Spinal cord (tissue), 10 donors: ENCODE results near the gene LRRC18. TPM values are rescaled to one million over a fixed set of nuclear protein-coding genes. Genes with fewer than 3 reads are reported as not detected.

Experiments used
- DNase-seq, 6 donors: peaks; one replicate each; pipeline versions ENCODE4 v3.0.0 to v3.0.0-alpha.2; 2013 to 2015; ENCODE audit warnings: low spot score in 6 of 6, low read depth in 4 of 6
- H3K27ac ChIP-seq: one replicate; pipeline ENCODE4 v1.5.1; 2013; ENCODE audit warnings: low read depth, low read length, control low read depth
- H3K27me3 ChIP-seq: one replicate; pipeline ENCODE4 v1.6.1; 2013; ENCODE audit warnings: low read length; ENCODE audit not compliant: control insufficient read depth, insufficient read depth
- H3K36me3 ChIP-seq: one replicate; pipeline ENCODE4 v1.6.1; 2013; ENCODE audit warnings: low read length; ENCODE audit not compliant: control insufficient read depth, insufficient read depth
- H3K4me1 ChIP-seq: one replicate; pipeline ENCODE4 v1.6.1; 2013; ENCODE audit warnings: low read length; ENCODE audit not compliant: control insufficient read depth, insufficient read depth
- H3K4me3 ChIP-seq: one replicate; pipeline ENCODE4 v1.5.1; 2013; ENCODE audit warnings: low read depth, low read length, control low read depth
- H3K9me3 ChIP-seq: one replicate; pipeline ENCODE4 v1.6.1; 2013; ENCODE audit warnings: low read length; ENCODE audit not compliant: control insufficient read depth, insufficient read depth
- WGBS: methylation state at CpG from one replicate; pipeline ENCODE4 v1.1.5; 2013; ENCODE audit warnings: missing lambda C conversion rate; ENCODE audit not compliant: insufficient coverage; 5-methylcytosine and 5-hydroxymethylcytosine counted together
- polyA plus RNA-seq, 2 donors: library from polyadenylated mRNA; unstranded; fragments of 120-200 nt; gene quantifications; one replicate each; pipeline ENCODE4 v1.2.1, GENCODE V29; 2013; ENCODE audit not compliant: insufficient read length in 2 of 2
- total RNA-seq, 2 donors: library from RNA; depleted of rRNA in 1 of 2; stranded (reverse); fragments of 120-200 nt in 1 of 2; fragments of >200 nt in 1 of 2; gene quantifications; one replicate each; pipeline versions ENCODE4 v1.2.3 to v1.2.4, GENCODE V29; 2013 to 2014
- donor health status: healthy.

LRRC18 gene
- total and polyA plus RNA-seq, 4 donors = 0.62 to 1.2 (median 1.0) TPM; not detected in 1

DNA sequence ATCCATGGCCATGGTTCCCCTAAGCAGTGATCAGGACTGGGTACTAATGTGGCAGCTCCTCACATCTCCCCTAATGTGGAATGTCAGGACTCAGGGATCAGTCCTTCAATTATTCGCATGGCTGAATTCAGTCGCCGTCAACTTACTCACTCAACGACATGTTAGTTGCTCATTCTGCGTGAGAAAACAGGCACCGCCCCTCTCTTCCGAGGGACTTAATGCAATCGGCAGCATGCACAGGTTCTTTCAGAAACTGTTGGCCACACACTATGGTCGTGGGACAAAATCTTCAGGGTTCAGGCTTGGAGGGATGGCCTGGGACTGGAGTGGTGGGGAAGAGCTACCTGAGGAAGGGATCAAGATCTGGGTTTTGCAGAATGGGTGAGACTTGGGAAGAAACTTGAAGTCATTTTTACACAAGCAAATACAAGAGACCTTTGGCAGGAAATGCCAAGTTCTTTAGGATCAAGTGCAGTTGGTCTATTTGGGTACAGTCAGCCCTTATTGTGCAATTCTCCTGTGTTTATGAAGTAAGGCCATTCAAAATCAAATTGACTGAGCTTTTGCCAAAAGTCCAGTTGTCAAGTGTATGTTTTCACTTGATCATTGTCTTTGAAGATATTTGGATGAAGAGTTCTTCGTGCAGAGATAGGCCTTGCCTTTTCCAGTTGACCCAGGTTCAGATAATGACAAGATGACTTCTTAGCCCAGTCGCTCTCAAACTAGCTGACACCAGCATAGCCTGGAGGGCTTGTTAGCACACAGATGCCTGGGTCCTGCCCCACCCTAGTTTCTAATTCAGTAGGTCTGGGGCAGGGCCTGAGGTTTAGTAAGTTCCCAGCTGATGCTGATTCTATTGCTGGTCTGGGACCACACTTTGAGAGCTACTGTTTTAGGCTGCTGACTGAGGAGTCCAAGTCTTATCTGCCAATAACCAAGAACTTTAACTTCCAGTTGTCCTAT is 48.5 kb downstream of the LRRC18 start:
- no peak for DNase-seq
- no peak overlapping the region for H3K4me3 ChIP-seq
- WGBS = 89% methylated on average over 10 of the region's 11 CpGs
- H3K27me3 ChIP-seq = no peaks in the 10 kb centered on the region
- no peaks in the 10 kb centered on the region for H3K9me3 ChIP-seq
- no peaks in the 10 kb centered on the region for H3K4me1 ChIP-seq
- no peaks in the 10 kb centered on the region for H3K36me3 ChIP-seq
- no peak overlapping the region for H3K27ac ChIP-seq

DNA sequence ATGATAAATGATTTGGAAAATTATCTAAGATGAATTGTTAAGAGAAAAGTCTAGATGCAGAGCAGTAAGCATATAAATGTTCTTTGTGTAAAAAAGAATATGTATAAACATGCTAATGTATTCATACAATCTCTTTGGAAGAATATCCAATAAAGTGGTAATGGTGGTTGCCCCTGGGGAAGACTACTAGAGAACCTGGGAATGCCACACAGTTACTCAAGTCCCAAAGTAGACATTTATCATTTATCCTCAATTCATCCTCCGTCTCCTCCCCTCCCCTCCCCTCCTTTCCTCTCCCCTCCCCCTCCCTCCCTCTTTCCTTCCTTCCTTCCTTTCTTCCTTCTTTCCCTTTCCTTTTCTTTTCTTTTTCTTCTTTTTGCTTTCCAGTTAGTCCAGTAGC is 51.7 kb downstream of the LRRC18 start:
- no peaks in the 10 kb centered on the region for H3K4me1 ChIP-seq
- WGBS = 75% methylated on average over 1 of the region's 1 CpG
- H3K27ac ChIP-seq = no peak overlapping the region
- H3K27me3 ChIP-seq = no peaks in the 10 kb centered on the region
- no peak for DNase-seq
- no peak overlapping the region for H3K4me3 ChIP-seq
- H3K9me3 ChIP-seq = no peaks in the 10 kb centered on the region
- no peaks in the 10 kb centered on the region for H3K36me3 ChIP-seq

GRCh38 chr10:48885376-48885775 is 54.3 kb downstream of the LRRC18 start:
- H3K27ac ChIP-seq = no peak overlapping the region
- no peaks in the 10 kb centered on the region for H3K4me1 ChIP-seq
- WGBS = no CpG with 5 or more reads among the region's 2 CpGs
- no peaks in the 10 kb centered on the region for H3K9me3 ChIP-seq
- DNase-seq = peak in 5 of 6 donors; percentile 9 to 90 (median 23)
- no peaks in the 10 kb centered on the region for H3K27me3 ChIP-seq
- no peaks in the 10 kb centered on the region for H3K36me3 ChIP-seq
- H3K4me3 ChIP-seq = no peak overlapping the region

- WGBS = 92% methylated on average over 8 of the region's 9 CpGs
- Histone ChIP-seq H3K36me3 (no peaks in the 10 kb centered on the region), H3K27ac (no peak overlapping the region), H3K9me3 (no peaks in the 10 kb centered on the region), H3K27me3 (no peaks in the 10 kb centered on the region), H3K4me1 (no peaks in the 10 kb centered on the region), H3K4me3 (no peak overlapping the region)
- no peak for DNase-seq
These were observed 55.2 kb downstream of the LRRC18 start for GRCh38 chr10:48884179-48885045.

- H3K27me3 ChIP-seq = no peaks in the 10 kb centered on the region
- DNase-seq = no peak
- no peak overlapping the region for H3K27ac ChIP-seq
- 60% methylated on average over 1 of the region's 4 CpGs for WGBS
- H3K36me3 ChIP-seq = no peaks in the 10 kb centered on the region
- H3K4me1 ChIP-seq = no peaks in the 10 kb centered on the region
- no peaks in the 10 kb centered on the region for H3K9me3 ChIP-seq
- H3K4me3 ChIP-seq = no peak overlapping the region
These were observed 55.9 kb downstream of the LRRC18 start for GRCh38 chr10:48883701-48884100.

- DNase-seq = no peak
- Histone ChIP-seq H3K27me3 (no peaks in the 10 kb centered on the region), H3K9me3 (no peaks in the 10 kb centered on the region), H3K36me3 (no peaks in the 10 kb centered on the region), H3K4me3 (no peak overlapping the region), H3K27ac (no peak overlapping the region), H3K4me1 (no peaks in the 10 kb centered on the region)
- WGBS = 94% methylated on average over 2 of the region's 2 CpGs
These were observed 56.8 kb downstream of the LRRC18 start for GRCh38 chr10:48882881-48883280.

DNA sequence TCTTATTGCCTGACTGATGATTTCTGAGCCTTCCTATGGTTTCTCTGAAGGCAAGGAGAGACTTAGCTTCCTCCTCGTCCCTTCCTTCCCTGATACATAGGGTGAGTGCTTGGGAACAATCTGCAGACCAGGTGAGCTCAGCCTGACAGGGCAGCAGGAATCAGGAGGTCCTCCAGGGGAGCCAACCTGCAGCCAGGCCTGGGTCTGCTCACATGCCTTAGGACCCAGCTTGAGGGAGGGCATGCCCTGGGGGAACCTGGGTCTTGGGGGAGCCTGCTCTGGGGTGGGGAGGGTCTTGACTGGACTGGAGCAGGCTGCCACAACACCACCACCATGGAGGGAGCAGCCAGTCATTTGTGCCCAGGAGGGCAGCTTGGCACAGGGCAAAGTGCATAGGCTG is 57.7 kb downstream of the LRRC18 start:
- H3K27ac ChIP-seq = no peak overlapping the region
- no peaks in the 10 kb centered on the region for H3K36me3 ChIP-seq
- DNase-seq = no peak
- H3K4me1 ChIP-seq = no peaks in the 10 kb centered on the region
- no peaks in the 10 kb centered on the region for H3K27me3 ChIP-seq
- 57% methylated on average over 1 of the region's 1 CpG for WGBS
- no peaks in the 10 kb centered on the region for H3K9me3 ChIP-seq
- no peak overlapping the region for H3K4me3 ChIP-seq

- no peaks in the 10 kb centered on the region for H3K9me3 ChIP-seq
- H3K27ac ChIP-seq = no peak overlapping the region
- WGBS = 44% methylated on average over 11 of the region's 11 CpGs
- DNase-seq = peak in 1 of 6 donors; percentile 11
- H3K27me3 ChIP-seq = no peaks in the 10 kb centered on the region
- H3K36me3 ChIP-seq = no peaks in the 10 kb centered on the region
- H3K4me3 ChIP-seq = no peak overlapping the region
- H3K4me1 ChIP-seq = no peaks in the 10 kb centered on the region
These were observed 59.5 kb downstream of the LRRC18 start for GRCh38 chr10:48880016-48880705.

GRCh38 chr10:48879451-48879850 is 60.2 kb downstream of the LRRC18 start:
- no peak overlapping the region for H3K4me3 ChIP-seq
- H3K4me1 ChIP-seq = no peaks in the 10 kb centered on the region
- whole genome bisulfite sequencing = 59% methylated on average over 5 of the region's 5 CpGs
- H3K36me3 ChIP-seq = no peaks in the 10 kb centered on the region
- peak in 2 of 6 donors; percentile 5 to 86 for DNase-seq
- no peaks in the 10 kb centered on the region for H3K9me3 ChIP-seq
- no peak overlapping the region for H3K27ac ChIP-seq
- no peaks in the 10 kb centered on the region for H3K27me3 ChIP-seq
